PC-3 (cell line): Measurements from ENCODE around the gene ANKRD60. TPM values are rescaled to one million over a fixed set of nuclear protein-coding genes. Genes with fewer than 3 reads are reported as not detected.

Experiments used
- ATAC-seq: fragments of 200-7000 bp; cut with Tn5 transposase; 2 replicates; pipeline ENCODE4 v1.9.1; 2020; ENCODE audit warnings: mild to moderate bottlenecking, moderate library complexity
- BruUV-seq: library from RNA; stranded (reverse); fragments of 400-500 nt; replicated peaks from 2 replicates; lab custom pipeline; 2021; lab: Mats Ljungman, UMichigan
- CTCF ChIA-PET: fragments of 300-600 bp; sonication (Branson Sonifier 250); formaldehyde crosslinking; loops from one replicate; lab custom pipeline; 2022; ENCODE audit warnings: antibody characterized with exemption; lab: Charles Lee
- POLR2A ChIA-PET: fragments of 300-600 bp; sonication (Branson Sonifier 250); formaldehyde crosslinking; loops from one replicate; lab custom pipeline; 2022; ENCODE audit warnings: antibody characterized with exemption; ENCODE audit not compliant: unreplicated experiment; lab: Charles Lee
- DNase-seq: peaks from one replicate; pipeline ENCODE4 v3.0.0-alpha.2; 2015
- H2AFZ ChIP-seq: fragments of 300-600 bp; sonication (generic); 2 replicates; pipeline ENCODE4 v1.6.0; 2016; ENCODE audit warnings: antibody characterized with exemption, low read length
- H3F3A ChIP-seq: fragments of 300-600 bp; sonication (generic); one replicate; pipeline ENCODE4 v1.6.0; 2017; ENCODE audit warnings: antibody characterized with exemption, low read length, control low read depth, mild to moderate bottlenecking; ENCODE audit not compliant: unreplicated experiment
- H3K27ac ChIP-seq: fragments of 300-600 bp; sonication (generic); 2 replicates; pipeline ENCODE4 v1.5.1; 2016; ENCODE audit warnings: mild to moderate bottlenecking, low read length
- H3K27me3 ChIP-seq: fragments of 300-600 bp; sonication (generic); 2 replicates; pipeline ENCODE4 v1.6.1; 2016; ENCODE audit warnings: low read length, mixed read lengths
- H3K36me3 ChIP-seq: fragments of 300-600 bp; sonication (generic); 2 replicates; pipeline ENCODE4 v1.6.1; 2016; ENCODE audit warnings: low read depth, mixed run types, low read length, mixed read lengths
- H3K4me1 ChIP-seq: fragments of 300-600 bp; sonication (generic); 2 replicates; pipeline ENCODE4 v1.5.1; 2016; ENCODE audit warnings: low read length; ENCODE audit not compliant: insufficient read depth
- H3K4me2 ChIP-seq: fragments of 300-600 bp; sonication (generic); 2 replicates; pipeline ENCODE4 v1.6.0; 2016; ENCODE audit warnings: low read length
- H3K4me3 ChIP-seq: fragments of 300-600 bp; sonication (generic); 2 replicates; pipeline ENCODE4 v1.5.1; 2016; ENCODE audit warnings: mild to moderate bottlenecking, low read length, mixed read lengths
- H3K79me2 ChIP-seq: fragments of 300-600 bp; sonication (generic); 2 replicates; pipeline ENCODE4 v1.6.1; 2017; ENCODE audit warnings: low read length, mixed read lengths
- H3K9ac ChIP-seq: fragments of 300-600 bp; sonication (generic); 2 replicates; pipeline ENCODE4 v1.6.0; 2016; ENCODE audit warnings: mild to moderate bottlenecking, low read length
- H3K9me2 ChIP-seq: fragments of 300-600 bp; sonication (generic); replicated peaks from 2 replicates; pipeline ENCODE4 v1.6.1; 2016; ENCODE audit warnings: mixed run types, low read length, mixed read lengths
- H3K9me3 ChIP-seq: fragments of 300-600 bp; sonication (generic); 2 replicates; pipeline ENCODE4 v1.6.1; 2016; ENCODE audit warnings: low read length, mixed read lengths
- H4K20me1 ChIP-seq: fragments of 300-600 bp; sonication (generic); 2 replicates; pipeline ENCODE4 v1.6.1; 2016; ENCODE audit warnings: low read length, mixed read lengths
- CTCF ChIP-seq: fragments of 300-600 bp; sonication (generic); conservative IDR thresholded peaks from 2 replicates; pipeline ENCODE4 v1.5.1; 2017; ENCODE audit warnings: antibody characterized with exemption, low read depth, mild to moderate bottlenecking, low read length
- EZH2 ChIP-seq: fragments of 300-600 bp; sonication (generic); IDR thresholded peaks from one replicate; pipeline ENCODE4 v1.6.1; 2017; ENCODE audit warnings: antibody characterized with exemption, mild to moderate bottlenecking, low read length; ENCODE audit not compliant: unreplicated experiment
- EZH2phosphoT487 ChIP-seq: fragments of 300-600 bp; sonication (generic); IDR thresholded peaks from 2 replicates; pipeline ENCODE4 v1.6.1; 2018; ENCODE audit warnings: mild to moderate bottlenecking, antibody characterized with exemption, low read length, borderline replicate concordance
- intact Hi-C: fragments of 100-400 bp; cut with micrococcal nuclease; formaldehyde crosslinking; loops from 2 replicates; pipeline ENCODE4 v1.9.0; 2023
- total RNA-seq: library from RNA; depleted of rRNA; stranded (reverse); fragments of >200 nt; gene quantifications from 2 replicates; pipeline ENCODE4 v1.2.3, GENCODE V29; 2014

The ANKRD60 gene
- total RNA-seq, 1 experiment from 2014 or later, result not detected

GRCh38 chr20:58184063-58184462, 44.4 kb downstream of the ANKRD60 start:
- Histone ChIP-seq H3K27me3 (no peaks in the 10 kb centered on the region), H3K36me3 (no peaks in the 10 kb centered on the region), H3K9ac (no peak overlapping the region), H4K20me1 (no peaks in the 10 kb centered on the region), H3K4me3 (no peak overlapping the region), H3K9me3 (peaks cover 14% of the 10 kb centered on the region; the same call in 1 of the 2 replicates), H3K4me1 (peaks cover 9% of the 10 kb centered on the region), H3K4me2 (no peak overlapping the region), H2AFZ (no peak overlapping the region), H3K27ac (no peak overlapping the region), H3K79me2 (no peaks in the 10 kb centered on the region), H3F3A (no peaks in the 10 kb centered on the region), H3K9me2 (no peaks in the 10 kb centered on the region)
- intact Hi-C loops, result no loop called here
- TF ChIP-seq EZH2phosphoT487 (no peak), CTCF (no peak), EZH2 (no peak)
- POLR2A ChIA-PET, result no interaction called here
- DNase-seq, result no peak
- no peak for ATAC-seq
- CTCF ChIA-PET, result interaction anchor here (0.6 kb wide), 1 partner anchor 533 kb away, joined by 3 read pairs; no protein-coding TSS in a partner anchor
- no TSS peak for BruUV-seq

- intact Hi-C loops, result no loop called here
- no peak overlapping the region for H3K4me3 ChIP-seq
- no peak for TF ChIP-seq EZH2phosphoT487
- no peak for TF ChIP-seq EZH2
- TF ChIP-seq CTCF, result no peak
- no peak overlapping the region for H3K9ac ChIP-seq
- peaks cover 14% of the 10 kb centered on the region; the same call in 1 of the 2 replicates for H3K9me3 ChIP-seq
- no peak overlapping the region for H2AFZ ChIP-seq
- H3K36me3 ChIP-seq, result no peaks in the 10 kb centered on the region
- POLR2A ChIA-PET, result no interaction called here
- no peaks in the 10 kb centered on the region for H3K79me2 ChIP-seq
- H3K9me2 ChIP-seq, result no peaks in the 10 kb centered on the region
- no peak overlapping the region for H3K4me2 ChIP-seq
- CTCF ChIA-PET, result interaction anchor here (2.2 kb wide), 1 partner anchor 560 kb away, joined by 5 read pairs; no protein-coding TSS in a partner anchor
- H3K27me3 ChIP-seq, result no peaks in the 10 kb centered on the region
- no peak overlapping the region for H3K27ac ChIP-seq
- H3F3A ChIP-seq, result no peaks in the 10 kb centered on the region
- H3K4me1 ChIP-seq, result peaks cover 12% of the 10 kb centered on the region
- no peaks in the 10 kb centered on the region for H4K20me1 ChIP-seq
- no TSS peak for BruUV-seq
- ATAC-seq (no peak), DNase-seq (no peak)
Observed at GRCh38 chr20:58182521-58183140, 45.8 kb downstream of the ANKRD60 start.
